ENCODE data around the gene SLC25A22.

DNA sequence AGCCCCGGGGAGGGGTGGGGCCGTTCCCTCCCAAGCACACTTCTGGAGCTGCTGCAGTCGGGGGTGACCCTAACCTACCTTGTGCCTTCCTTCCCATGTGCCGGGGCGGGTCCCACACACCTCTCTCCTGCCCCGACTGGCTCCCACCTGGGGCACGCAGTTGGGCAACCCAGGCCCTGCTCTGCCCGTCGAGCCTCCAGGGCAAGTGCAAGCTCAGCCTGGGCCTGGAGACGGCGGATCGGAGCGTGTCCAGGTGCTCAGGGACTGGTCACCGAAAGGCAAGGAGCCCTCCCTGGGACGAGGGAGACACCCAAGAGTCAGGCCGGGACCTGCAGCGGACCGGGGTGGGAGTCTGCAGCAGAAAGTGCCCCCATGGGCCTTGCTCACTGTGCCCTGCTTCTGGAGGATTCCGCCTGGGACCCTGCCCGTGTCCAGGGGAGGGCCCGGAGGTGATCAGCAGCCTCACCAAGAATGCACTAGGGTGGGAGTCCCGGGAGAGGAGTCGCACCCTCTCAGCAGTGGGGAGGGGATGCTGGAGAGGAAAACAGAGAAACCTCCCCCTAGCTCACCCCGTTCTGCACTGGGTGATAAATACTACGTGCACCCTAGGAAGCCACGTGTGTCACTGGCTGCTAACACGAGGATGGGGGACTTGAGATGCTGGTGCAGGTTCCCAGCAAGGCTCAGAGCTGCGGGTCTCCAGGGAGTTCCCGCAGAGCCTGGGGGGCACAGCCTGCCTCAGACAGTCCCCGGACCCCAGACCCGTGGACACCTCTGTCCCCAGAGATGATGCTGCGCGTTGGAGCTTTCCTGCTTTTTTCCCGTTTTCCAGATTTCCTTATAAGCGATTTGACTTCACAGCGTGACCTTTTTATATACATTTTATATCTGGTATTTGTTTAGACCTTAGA is 15.6 kb downstream of the SLC25A22 start:
- TF ChIP-seq, protein P1, sequence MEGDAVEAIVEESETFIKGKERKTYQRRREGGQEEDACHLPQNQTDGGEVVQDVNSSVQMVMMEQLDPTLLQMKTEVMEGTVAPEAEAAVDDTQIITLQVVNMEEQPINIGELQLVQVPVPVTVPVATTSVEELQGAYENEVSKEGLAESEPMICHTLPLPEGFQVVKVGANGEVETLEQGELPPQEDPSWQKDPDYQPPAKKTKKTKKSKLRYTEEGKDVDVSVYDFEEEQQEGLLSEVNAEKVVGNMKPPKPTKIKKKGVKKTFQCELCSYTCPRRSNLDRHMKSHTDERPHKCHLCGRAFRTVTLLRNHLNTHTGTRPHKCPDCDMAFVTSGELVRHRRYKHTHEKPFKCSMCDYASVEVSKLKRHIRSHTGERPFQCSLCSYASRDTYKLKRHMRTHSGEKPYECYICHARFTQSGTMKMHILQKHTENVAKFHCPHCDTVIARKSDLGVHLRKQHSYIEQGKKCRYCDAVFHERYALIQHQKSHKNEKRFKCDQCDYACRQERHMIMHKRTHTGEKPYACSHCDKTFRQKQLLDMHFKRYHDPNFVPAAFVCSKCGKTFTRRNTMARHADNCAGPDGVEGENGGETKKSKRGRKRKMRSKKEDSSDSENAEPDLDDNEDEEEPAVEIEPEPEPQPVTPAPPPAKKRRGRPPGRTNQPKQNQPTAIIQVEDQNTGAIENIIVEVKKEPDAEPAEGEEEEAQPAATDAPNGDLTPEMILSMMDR (conservative IDR thresholded peaks at IDR 0.05; ENCODE audit: low read length), result no peak
- TF ChIP-seq EZH2phosphoT487 (IDR thresholded peaks at IDR 0.05; ENCODE audit: borderline replicate concordance), result no peak

All from Loucy (cell line).